HEK293T (cell line): ENCODE results near the gene ATP6V1E1.

ENCODE experiments used
- ARNT ChIP-seq: fragments of 450-650 bp; IDR thresholded peaks from 2 replicates; pipeline ENCODE4 v1.6.1; 2017; ENCODE audit warnings: mild to moderate bottlenecking
- BHLHE40 ChIP-seq: fragments of 450-650 bp; IDR thresholded peaks from 2 replicates; pipeline ENCODE4 v1.6.1; 2016; ENCODE audit warnings: mild to moderate bottlenecking, moderate library complexity, borderline replicate concordance
- FOXK2 ChIP-seq: fragments of 450-650 bp; IDR thresholded peaks from 2 replicates; pipeline ENCODE4 v1.6.1; 2016; ENCODE audit warnings: mild to moderate bottlenecking
- FOXM1 ChIP-seq: fragments of 450-650 bp; IDR thresholded peaks from 2 replicates; pipeline ENCODE4 v1.6.1; 2017; ENCODE audit warnings: mild to moderate bottlenecking, borderline replicate concordance
- HDGF ChIP-seq: fragments of 450-650 bp; IDR thresholded peaks from 2 replicates; pipeline ENCODE4 v1.6.1; 2017; ENCODE audit warnings: antibody characterized with exemption, borderline replicate concordance
- L3MBTL2 ChIP-seq: fragments of 450-650 bp; conservative IDR thresholded peaks from 2 replicates; pipeline ENCODE4 v1.6.1; 2016; ENCODE audit warnings: mild to moderate bottlenecking
- LEF1 ChIP-seq: fragments of 450-650 bp; IDR thresholded peaks from 2 replicates; pipeline ENCODE4 v1.6.1; 2017; ENCODE audit warnings: mild to moderate bottlenecking, borderline replicate concordance
- SP1 ChIP-seq: fragments of 450-650 bp; IDR thresholded peaks from 2 replicates; pipeline ENCODE4 v1.6.1; 2017
- ZNF384 ChIP-seq: fragments of 450-650 bp; IDR thresholded peaks from 2 replicates; pipeline ENCODE4 v1.6.1; 2016
- TF ChIP-seq, protein P1 (sequence below): fragments of 450-650 bp; IDR thresholded peaks from 2 replicates; pipeline ENCODE4 v1.6.1; 2016

GRCh38 chr22:17586831-17587440, 41.6 kb downstream of the ATP6V1E1 start:
- TF ChIP-seq HDGF (no peak), ARNT (no peak), FOXM1 (no peak), BHLHE40 (no peak), L3MBTL2 (no peak), LEF1 (no peak), FOXK2 (no peak), SP1 (no peak), ZNF384 (no peak)
- TF ChIP-seq, protein P1, sequence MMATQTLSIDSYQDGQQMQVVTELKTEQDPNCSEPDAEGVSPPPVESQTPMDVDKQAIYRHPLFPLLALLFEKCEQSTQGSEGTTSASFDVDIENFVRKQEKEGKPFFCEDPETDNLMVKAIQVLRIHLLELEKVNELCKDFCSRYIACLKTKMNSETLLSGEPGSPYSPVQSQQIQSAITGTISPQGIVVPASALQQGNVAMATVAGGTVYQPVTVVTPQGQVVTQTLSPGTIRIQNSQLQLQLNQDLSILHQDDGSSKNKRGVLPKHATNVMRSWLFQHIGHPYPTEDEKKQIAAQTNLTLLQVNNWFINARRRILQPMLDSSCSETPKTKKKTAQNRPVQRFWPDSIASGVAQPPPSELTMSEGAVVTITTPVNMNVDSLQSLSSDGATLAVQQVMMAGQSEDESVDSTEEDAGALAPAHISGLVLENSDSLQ = no peak
